Upper lobe of left lung (tissue), 4 donors: Measurements from ENCODE around the gene TP63.

Experiments
- CTCF ChIP-seq, 6 experiments: fragments of 450-650 bp in 4 of 6; fragments of 200-600 bp in 2 of 6; sonication (generic) in 2 of 6; IDR thresholded peaks; one replicate each; pipeline ENCODE4 v1.5.1; 2016 to 2019; ENCODE audit warnings: antibody characterized with exemption in 6 of 6
- EP300 ChIP-seq, 4 donors: sonication (generic); formaldehyde crosslinking; IDR thresholded peaks; one replicate each; pipeline ENCODE4 v1.5.1; 2017; ENCODE audit warnings: antibody characterized with exemption in 4 of 4, control low read depth in 2 of 4

GRCh38 chr3:189780546-189781270 is 149.5 kb downstream of the TP63 start:
- TF ChIP-seq CTCF (IDR thresholded peaks at IDR 0.05) (no peak), EP300 (IDR thresholded peaks at IDR 0.05) (no peak)
